Suprapubic skin (tissue), 3 donors: ENCODE data around the gene OR2AJ1.

Source experiments
- POLR2A ChIP-seq, 2 donors: fragments of 450-650 bp; IDR thresholded peaks; one replicate each; pipeline ENCODE4 v1.6.1; 2017; ENCODE audit warnings: antibody characterized with exemption in 2 of 2, mild to moderate bottlenecking in 2 of 2, moderate library complexity in 2 of 2
- TF ChIP-seq, protein P1 (sequence below), 2 donors: fragments of 200-600 bp in 1 of 2; fragments of 450-650 bp in 1 of 2; sonication (generic) in 1 of 2; IDR thresholded peaks; one replicate each; pipeline ENCODE4 v1.5.1; 2016 to 2019; ENCODE audit warnings: antibody characterized with exemption in 2 of 2, mild to moderate bottlenecking in 1 of 2, moderate library complexity in 1 of 2

GRCh38 chr1:247919952-247920351 lies 4.7 kb upstream of the OR2AJ1 start, which contains the start of gene OR2T8:
- TF ChIP-seq POLR2A (IDR thresholded peaks at IDR 0.05) = no peak
- TF ChIP-seq, protein P1, sequence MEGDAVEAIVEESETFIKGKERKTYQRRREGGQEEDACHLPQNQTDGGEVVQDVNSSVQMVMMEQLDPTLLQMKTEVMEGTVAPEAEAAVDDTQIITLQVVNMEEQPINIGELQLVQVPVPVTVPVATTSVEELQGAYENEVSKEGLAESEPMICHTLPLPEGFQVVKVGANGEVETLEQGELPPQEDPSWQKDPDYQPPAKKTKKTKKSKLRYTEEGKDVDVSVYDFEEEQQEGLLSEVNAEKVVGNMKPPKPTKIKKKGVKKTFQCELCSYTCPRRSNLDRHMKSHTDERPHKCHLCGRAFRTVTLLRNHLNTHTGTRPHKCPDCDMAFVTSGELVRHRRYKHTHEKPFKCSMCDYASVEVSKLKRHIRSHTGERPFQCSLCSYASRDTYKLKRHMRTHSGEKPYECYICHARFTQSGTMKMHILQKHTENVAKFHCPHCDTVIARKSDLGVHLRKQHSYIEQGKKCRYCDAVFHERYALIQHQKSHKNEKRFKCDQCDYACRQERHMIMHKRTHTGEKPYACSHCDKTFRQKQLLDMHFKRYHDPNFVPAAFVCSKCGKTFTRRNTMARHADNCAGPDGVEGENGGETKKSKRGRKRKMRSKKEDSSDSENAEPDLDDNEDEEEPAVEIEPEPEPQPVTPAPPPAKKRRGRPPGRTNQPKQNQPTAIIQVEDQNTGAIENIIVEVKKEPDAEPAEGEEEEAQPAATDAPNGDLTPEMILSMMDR (IDR thresholded peaks at IDR 0.05) = no peak
